Panc1 (cell line): ENCODE data around the gene FGD5. TPM values are rescaled to one million over a fixed set of nuclear protein-coding genes. Genes with fewer than 3 reads are reported as not detected.

Experiments
- ATAC-seq: fragments of 200-7000 bp; cut with Tn5 transposase; 2 replicates; pipeline ENCODE4 v1.9.1; 2020; ENCODE audit warnings: mild to moderate bottlenecking, moderate library complexity
- BruUV-seq: library from RNA; stranded (reverse); fragments of 400-500 nt; replicated peaks from 2 replicates; lab custom pipeline; 2021; lab: Mats Ljungman, UMichigan
- CTCF ChIA-PET: fragments of 300-600 bp; sonication (Branson Sonifier 250); formaldehyde crosslinking; loops from one replicate; lab custom pipeline; 2022; ENCODE audit warnings: antibody characterized with exemption; lab: Charles Lee
- POLR2A ChIA-PET: fragments of 300-600 bp; sonication (Branson Sonifier 250); formaldehyde crosslinking; loops from one replicate; lab custom pipeline; 2022; ENCODE audit warnings: antibody characterized with exemption; lab: Charles Lee
- DNase-seq: peaks from one replicate; pipeline ENCODE4 v3.0.0-alpha.2; 2010; ENCODE audit warnings: low read depth, low spot score
- H3K27ac ChIP-seq: 2 replicates; pipeline ENCODE4 v1.5.1; 2011; ENCODE audit warnings: mild to moderate bottlenecking, low read length, inconsistent platforms
- H3K27me3 ChIP-seq: fragments of 200-500 bp; sonication (Bioruptor generic); 2 replicates; pipeline ENCODE4 v1.6.0; 2014; ENCODE audit warnings: low read length, inconsistent platforms; ENCODE audit not compliant: control insufficient read depth, insufficient read depth
- H3K36me3 ChIP-seq: fragments of 200-500 bp; sonication (Bioruptor generic); 2 replicates; pipeline ENCODE4 v1.5.1; 2014; ENCODE audit warnings: inconsistent platforms, mild to moderate bottlenecking, low read length, moderate library complexity; ENCODE audit not compliant: control insufficient read depth, insufficient read depth
- H3K4me1 ChIP-seq: 2 replicates; pipeline ENCODE4 v1.5.1; 2011; ENCODE audit warnings: inconsistent platforms, mild to moderate bottlenecking, low read length, moderate library complexity; ENCODE audit not compliant: control insufficient read depth, insufficient read depth
- H3K4me3 ChIP-seq, 2 experiments: 2 replicates each; pipeline ENCODE4 v1.5.1; 2011 to 2012; ENCODE audit warnings: low read depth in 2 of 2, low read length in 2 of 2, mild to moderate bottlenecking in 2 of 2, inconsistent platforms in 1 of 2, moderate library complexity in 1 of 2
- H3K9me3 ChIP-seq: fragments of 200-500 bp; sonication (Bioruptor generic); 2 replicates; pipeline ENCODE4 v1.5.1; 2014; ENCODE audit warnings: low read depth, mild to moderate bottlenecking, inconsistent platforms, low read length, moderate library complexity; ENCODE audit not compliant: control insufficient read depth, insufficient read depth
- POLR2AphosphoS5 ChIP-seq: IDR thresholded peaks from 2 replicates; pipeline ENCODE4 v1.6.1; 2012; ENCODE audit warnings: mild to moderate bottlenecking, low read depth, low read length, moderate library complexity
- SIN3A ChIP-seq: IDR thresholded peaks from 2 replicates; pipeline ENCODE4 v1.6.1; 2012; ENCODE audit warnings: low read depth, mild to moderate bottlenecking, low read length, moderate library complexity, borderline replicate concordance; ENCODE audit not compliant: insufficient read depth
- TCF7L2 ChIP-seq: IDR thresholded peaks from 2 replicates; pipeline ENCODE4 v1.6.1; 2011; ENCODE audit warnings: mild to moderate bottlenecking, low read depth, low read length, inconsistent platforms
- in situ Hi-C: cut with HindIII; loops from 2 replicates; pipeline ENCODE4 v1.10.0; 2016; ENCODE audit warnings: low sequenced_read_pairs, low pct_unique_long_range_greater_than_20kb
- intact Hi-C: fragments of 100-400 bp; cut with micrococcal nuclease; formaldehyde crosslinking; loops from one replicate; pipeline ENCODE4 v1.10.0; 2022; ENCODE audit not compliant: unreplicated experiment
- total RNA-seq: library from RNA; stranded (reverse); gene quantifications from one replicate; pipeline ENCODE4 v1.2.1, GENCODE V29; 2021; ENCODE audit not compliant: unreplicated experiment
- TF ChIP-seq, protein P1 (sequence below), 2 experiments: IDR thresholded peaks; 2 replicates each; pipeline ENCODE4 v1.6.1; 2011 to 2012; ENCODE audit warnings: low read depth in 2 of 2, control low read depth in 1 of 2, low read length in 1 of 2, mild to moderate bottlenecking in 1 of 2, moderate library complexity in 1 of 2; ENCODE audit not compliant: insufficient read depth in 1 of 2
- TF ChIP-seq, protein P2 (sequence below): fragments of 450-650 bp; IDR thresholded peaks from 2 replicates; pipeline ENCODE4 v1.5.1; 2017; ENCODE audit warnings: mild to moderate bottlenecking

Gene FGD5
- total RNA-seq, 1 experiment from 2014 or later = 0.77 TPM

DNA sequence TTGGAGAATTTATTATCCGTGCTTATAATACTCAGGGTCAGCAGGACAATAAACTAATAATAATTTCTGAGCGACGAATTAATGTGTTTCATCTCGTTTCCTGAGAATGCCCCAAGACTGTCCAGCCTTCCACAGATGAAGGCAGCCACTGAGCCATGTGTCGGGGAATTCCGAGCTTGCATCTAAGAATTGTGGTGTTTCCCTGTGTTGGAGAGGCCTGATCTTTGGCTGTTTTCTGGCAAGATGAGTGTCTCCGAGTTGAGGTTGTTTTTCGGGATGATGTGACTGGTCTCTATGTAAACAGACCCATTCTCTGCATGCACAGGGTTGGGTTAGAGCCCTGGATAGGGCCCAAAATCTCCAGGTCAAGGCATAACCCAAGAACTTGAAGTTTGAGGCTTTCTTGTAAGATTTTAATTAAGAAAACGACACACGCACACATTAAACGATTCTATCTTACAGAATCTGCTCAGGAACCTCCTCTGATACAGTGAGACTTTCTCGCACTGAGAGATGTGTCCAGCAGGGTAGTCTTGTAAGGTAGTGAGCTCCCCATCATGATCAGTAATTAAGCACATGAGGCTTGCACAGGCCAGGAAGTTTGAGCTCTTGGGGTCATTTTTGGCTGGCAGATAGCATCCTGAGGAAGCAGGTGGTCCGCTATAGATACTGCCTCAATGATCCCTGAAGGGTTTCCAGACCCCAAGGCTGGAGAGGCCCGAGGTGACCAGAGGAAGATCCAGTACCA is 14.4 kb downstream of the FGD5 start:
- Histone ChIP-seq H3K36me3 (no peaks in the 10 kb centered on the region), H3K27me3 (peaks cover 6% of the 10 kb centered on the region), H3K9me3 (no peaks in the 10 kb centered on the region), H3K27ac (no peak overlapping the region), H3K4me3 (no peak overlapping the region), H3K4me1 (no peaks in the 10 kb centered on the region)
- intact Hi-C loops = no loop called here
- ATAC-seq (no peak), DNase-seq (no peak)
- no TSS peak for BruUV-seq
- in situ Hi-C loops = no loop called here
- CTCF ChIA-PET = no interaction called here
- no peak for TF ChIP-seq SIN3A
- no peak for TF ChIP-seq TCF7L2
- no peak for TF ChIP-seq POLR2AphosphoS5
- TF ChIP-seq, protein P1, sequence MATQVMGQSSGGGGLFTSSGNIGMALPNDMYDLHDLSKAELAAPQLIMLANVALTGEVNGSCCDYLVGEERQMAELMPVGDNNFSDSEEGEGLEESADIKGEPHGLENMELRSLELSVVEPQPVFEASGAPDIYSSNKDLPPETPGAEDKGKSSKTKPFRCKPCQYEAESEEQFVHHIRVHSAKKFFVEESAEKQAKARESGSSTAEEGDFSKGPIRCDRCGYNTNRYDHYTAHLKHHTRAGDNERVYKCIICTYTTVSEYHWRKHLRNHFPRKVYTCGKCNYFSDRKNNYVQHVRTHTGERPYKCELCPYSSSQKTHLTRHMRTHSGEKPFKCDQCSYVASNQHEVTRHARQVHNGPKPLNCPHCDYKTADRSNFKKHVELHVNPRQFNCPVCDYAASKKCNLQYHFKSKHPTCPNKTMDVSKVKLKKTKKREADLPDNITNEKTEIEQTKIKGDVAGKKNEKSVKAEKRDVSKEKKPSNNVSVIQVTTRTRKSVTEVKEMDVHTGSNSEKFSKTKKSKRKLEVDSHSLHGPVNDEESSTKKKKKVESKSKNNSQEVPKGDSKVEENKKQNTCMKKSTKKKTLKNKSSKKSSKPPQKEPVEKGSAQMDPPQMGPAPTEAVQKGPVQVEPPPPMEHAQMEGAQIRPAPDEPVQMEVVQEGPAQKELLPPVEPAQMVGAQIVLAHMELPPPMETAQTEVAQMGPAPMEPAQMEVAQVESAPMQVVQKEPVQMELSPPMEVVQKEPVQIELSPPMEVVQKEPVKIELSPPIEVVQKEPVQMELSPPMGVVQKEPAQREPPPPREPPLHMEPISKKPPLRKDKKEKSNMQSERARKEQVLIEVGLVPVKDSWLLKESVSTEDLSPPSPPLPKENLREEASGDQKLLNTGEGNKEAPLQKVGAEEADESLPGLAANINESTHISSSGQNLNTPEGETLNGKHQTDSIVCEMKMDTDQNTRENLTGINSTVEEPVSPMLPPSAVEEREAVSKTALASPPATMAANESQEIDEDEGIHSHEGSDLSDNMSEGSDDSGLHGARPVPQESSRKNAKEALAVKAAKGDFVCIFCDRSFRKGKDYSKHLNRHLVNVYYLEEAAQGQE (IDR thresholded peaks at IDR 0.05; ENCODE audit: insufficient read depth in 1 of 2, low read depth in 2 of 2, low read length in 1 of 2) = no peak
- TF ChIP-seq, protein P2, sequence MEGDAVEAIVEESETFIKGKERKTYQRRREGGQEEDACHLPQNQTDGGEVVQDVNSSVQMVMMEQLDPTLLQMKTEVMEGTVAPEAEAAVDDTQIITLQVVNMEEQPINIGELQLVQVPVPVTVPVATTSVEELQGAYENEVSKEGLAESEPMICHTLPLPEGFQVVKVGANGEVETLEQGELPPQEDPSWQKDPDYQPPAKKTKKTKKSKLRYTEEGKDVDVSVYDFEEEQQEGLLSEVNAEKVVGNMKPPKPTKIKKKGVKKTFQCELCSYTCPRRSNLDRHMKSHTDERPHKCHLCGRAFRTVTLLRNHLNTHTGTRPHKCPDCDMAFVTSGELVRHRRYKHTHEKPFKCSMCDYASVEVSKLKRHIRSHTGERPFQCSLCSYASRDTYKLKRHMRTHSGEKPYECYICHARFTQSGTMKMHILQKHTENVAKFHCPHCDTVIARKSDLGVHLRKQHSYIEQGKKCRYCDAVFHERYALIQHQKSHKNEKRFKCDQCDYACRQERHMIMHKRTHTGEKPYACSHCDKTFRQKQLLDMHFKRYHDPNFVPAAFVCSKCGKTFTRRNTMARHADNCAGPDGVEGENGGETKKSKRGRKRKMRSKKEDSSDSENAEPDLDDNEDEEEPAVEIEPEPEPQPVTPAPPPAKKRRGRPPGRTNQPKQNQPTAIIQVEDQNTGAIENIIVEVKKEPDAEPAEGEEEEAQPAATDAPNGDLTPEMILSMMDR = no peak
- POLR2A ChIA-PET = no interaction called here

DNA sequence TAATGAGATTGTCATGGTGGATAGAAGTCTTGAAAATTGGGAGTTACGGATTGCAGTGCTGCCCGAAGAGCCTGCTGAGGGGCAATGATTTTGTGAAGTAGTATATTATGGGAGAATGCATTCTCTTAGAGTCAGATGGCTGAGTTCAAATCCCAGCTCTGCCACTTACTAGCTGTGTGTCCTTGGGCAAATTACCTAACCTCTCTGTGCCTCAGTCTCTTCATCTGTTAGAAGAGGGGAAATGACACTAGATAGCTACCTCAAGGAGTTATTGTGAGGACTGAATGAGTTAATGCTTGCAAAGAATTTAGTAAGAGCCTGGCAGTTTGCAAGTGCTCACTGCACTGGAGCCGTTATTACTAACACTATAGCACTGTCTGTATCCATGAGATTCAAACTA is 15.4 kb downstream of the FGD5 start:
- DNase-seq = no peak
- intact Hi-C loops = no loop called here
- ChIA-PET POLR2A (no interaction called here), CTCF (no interaction called here)
- in situ Hi-C loops = no loop called here
- ATAC-seq = no peak
- no peaks in the 10 kb centered on the region for H3K9me3 ChIP-seq
- H3K36me3 ChIP-seq = no peaks in the 10 kb centered on the region
- H3K4me1 ChIP-seq = no peaks in the 10 kb centered on the region
- no peak overlapping the region for H3K4me3 ChIP-seq
- BruUV-seq = no TSS peak
- no peak overlapping the region for H3K27ac ChIP-seq
- H3K27me3 ChIP-seq = peaks cover 6% of the 10 kb centered on the region
- TF ChIP-seq TCF7L2 (no peak), POLR2AphosphoS5 (no peak), SIN3A (no peak)
- TF ChIP-seq, protein P2 = no peak
- TF ChIP-seq, protein P1 (IDR thresholded peaks at IDR 0.05; ENCODE audit: insufficient read depth in 1 of 2, low read depth in 2 of 2, low read length in 1 of 2) = no peak
